HEK293 (cell line): Measurements from ENCODE around the gene GCSAM.
A peak's percentile ranks its signal among the peaks of the same experiment; 100 is the strongest.

Experiments used
- BCL11B ChIP-seq: fragments of 450-650 bp; formaldehyde crosslinking; IDR thresholded peaks from 2 replicates; pipeline ENCODE4 v1.5.1; 2016; ENCODE audit warnings: low read depth, missing biosample characterization, missing genetic modification characterization
- BCL6B ChIP-seq: fragments of 450-650 bp; formaldehyde crosslinking; IDR thresholded peaks from 2 replicates; pipeline ENCODE4 v1.5.1; 2017; ENCODE audit warnings: missing biosample characterization, missing genetic modification characterization
- EGR2 ChIP-seq: fragments of 450-650 bp; formaldehyde crosslinking; IDR thresholded peaks from 2 replicates; pipeline ENCODE4 v1.5.1; 2016; ENCODE audit warnings: low read depth, missing biosample characterization, missing genetic modification characterization
- HOXA7 ChIP-seq: sonication (generic); formaldehyde crosslinking; IDR thresholded peaks from 2 replicates; pipeline ENCODE4 v1.8.1; 2022; ENCODE audit warnings: missing genetic modification reagents, borderline replicate concordance
- KLF1 ChIP-seq: fragments of 450-650 bp; formaldehyde crosslinking; IDR thresholded peaks from 2 replicates; pipeline ENCODE4 v1.5.1; 2016; ENCODE audit warnings: missing biosample characterization, missing genetic modification characterization
- REST ChIP-seq: fragments of 450-650 bp; formaldehyde crosslinking; IDR thresholded peaks from 2 replicates; pipeline ENCODE4 v1.5.1; 2016; ENCODE audit warnings: missing biosample characterization, missing genetic modification characterization
- TRIM28 ChIP-seq: IDR thresholded peaks from 2 replicates; pipeline ENCODE4 v1.6.1; 2011; ENCODE audit warnings: low read length, control low read depth, borderline replicate concordance
- TSHZ1 ChIP-seq: fragments of 450-650 bp; formaldehyde crosslinking; IDR thresholded peaks from 2 replicates; pipeline ENCODE4 v1.5.1; 2016; ENCODE audit warnings: missing biosample characterization, missing genetic modification characterization, borderline replicate concordance
- ZBTB44 ChIP-seq: fragments of 450-650 bp; IDR thresholded peaks from 2 replicates; pipeline ENCODE4 v1.5.1; 2018; ENCODE audit warnings: missing biosample characterization, mild to moderate bottlenecking, missing genetic modification characterization
- ZBTB49 ChIP-seq: fragments of 450-650 bp; formaldehyde crosslinking; IDR thresholded peaks from 2 replicates; pipeline ENCODE4 v1.5.1; 2016; ENCODE audit warnings: missing biosample characterization, missing genetic modification characterization, low read depth
- ZBTB7A ChIP-seq: fragments of 450-650 bp; formaldehyde crosslinking; IDR thresholded peaks from 2 replicates; pipeline ENCODE4 v1.5.1; 2016; ENCODE audit warnings: low read depth, missing biosample characterization, missing genetic modification characterization
- ZNF169 ChIP-seq: fragments of 450-650 bp; formaldehyde crosslinking; IDR thresholded peaks from 2 replicates; pipeline ENCODE4 v1.5.1; 2016; ENCODE audit warnings: missing biosample characterization, missing genetic modification characterization
- ZNF174 ChIP-seq: fragments of 450-650 bp; formaldehyde crosslinking; IDR thresholded peaks from 2 replicates; pipeline ENCODE4 v1.5.0; 2017; ENCODE audit warnings: missing biosample characterization, mild to moderate bottlenecking, missing genetic modification characterization
- ZNF214 ChIP-seq: fragments of 450-650 bp; formaldehyde crosslinking; IDR thresholded peaks from 2 replicates; pipeline ENCODE4 v1.5.1; 2017; ENCODE audit warnings: missing biosample characterization, mild to moderate bottlenecking, missing genetic modification characterization, borderline replicate concordance
- ZNF24 ChIP-seq: fragments of 450-650 bp; formaldehyde crosslinking; IDR thresholded peaks from 2 replicates; pipeline ENCODE4 v1.5.1; 2016; ENCODE audit warnings: missing biosample characterization, missing genetic modification characterization
- ZNF266 ChIP-seq: fragments of 450-650 bp; formaldehyde crosslinking; IDR thresholded peaks from 2 replicates; pipeline ENCODE4 v1.5.1; 2016; ENCODE audit warnings: missing biosample characterization, missing genetic modification characterization, low read depth
- ZNF354C ChIP-seq: fragments of 450-650 bp; formaldehyde crosslinking; IDR thresholded peaks from 2 replicates; pipeline ENCODE4 v1.5.1; 2016; ENCODE audit warnings: missing biosample characterization, missing genetic modification characterization, low read depth, borderline replicate concordance
- ZNF366 ChIP-seq: fragments of 450-650 bp; formaldehyde crosslinking; conservative IDR thresholded peaks from 2 replicates; pipeline ENCODE4 v1.5.1; 2016; ENCODE audit warnings: missing biosample characterization, missing genetic modification characterization
- ZNF501 ChIP-seq: fragments of 450-650 bp; formaldehyde crosslinking; IDR thresholded peaks from 2 replicates; pipeline ENCODE4 v1.5.1; 2016; ENCODE audit warnings: missing biosample characterization, missing genetic modification characterization
- ZNF530 ChIP-seq: fragments of 450-650 bp; formaldehyde crosslinking; IDR thresholded peaks from 2 replicates; pipeline ENCODE4 v1.5.1; 2016; ENCODE audit warnings: low read depth, missing biosample characterization, missing genetic modification characterization
- ZNF558 ChIP-seq: fragments of 450-650 bp; formaldehyde crosslinking; IDR thresholded peaks from 2 replicates; pipeline ENCODE4 v1.5.1; 2016; ENCODE audit warnings: missing biosample characterization, missing genetic modification characterization
- ZNF623 ChIP-seq: fragments of 450-650 bp; formaldehyde crosslinking; IDR thresholded peaks from 2 replicates; pipeline ENCODE4 v1.5.1; 2016; ENCODE audit warnings: missing biosample characterization, missing genetic modification characterization
- ZNF624 ChIP-seq: fragments of 450-650 bp; formaldehyde crosslinking; IDR thresholded peaks from 2 replicates; pipeline ENCODE4 v1.5.1; 2017; ENCODE audit warnings: missing biosample characterization, missing genetic modification characterization
- ZNF626 ChIP-seq: fragments of 450-650 bp; sonication (Bioruptor Pico); formaldehyde crosslinking; IDR thresholded peaks from 2 replicates; pipeline ENCODE4 v1.5.1; 2018; ENCODE audit warnings: missing biosample characterization, missing genetic modification characterization, inconsistent platforms
- ZNF707 ChIP-seq: fragments of 450-650 bp; formaldehyde crosslinking; IDR thresholded peaks from 2 replicates; pipeline ENCODE4 v1.5.1; 2016; ENCODE audit warnings: missing biosample characterization, missing genetic modification characterization
- ZNF747 ChIP-seq: fragments of 450-650 bp; formaldehyde crosslinking; IDR thresholded peaks from 2 replicates; pipeline ENCODE4 v1.5.1; 2016; ENCODE audit warnings: missing biosample characterization, missing genetic modification characterization
- ZNF843 ChIP-seq: fragments of 450-650 bp; formaldehyde crosslinking; IDR thresholded peaks from 2 replicates; pipeline ENCODE4 v1.5.1; 2016; ENCODE audit warnings: missing biosample characterization, missing genetic modification characterization
- ZSCAN30 ChIP-seq: fragments of 450-650 bp; IDR thresholded peaks from 2 replicates; pipeline ENCODE4 v1.5.1; 2018; ENCODE audit warnings: missing biosample characterization, mild to moderate bottlenecking, missing genetic modification characterization, moderate library complexity

Gene GCSAM

GRCh38 chr3:112074616-112075497 is 58.2 kb downstream of the GCSAM start (continued):
- no peak; the same call in 1 of the 2 replicates for TF ChIP-seq TSHZ1 (tag by site-specific recombination)
- no peak for TF ChIP-seq ZNF354C (tag by site-specific recombination)
- TF ChIP-seq KLF1 (tag by site-specific recombination): 0 out of 2 replicates have a peak, but pooled peaks have one; percentile 34
- TF ChIP-seq ZSCAN30 (tag by site-specific recombination): no peak
- no peak for TF ChIP-seq EGR2 (tag by site-specific recombination)
- TF ChIP-seq ZNF24 (tag by site-specific recombination): 0 out of 2 replicates have a peak, but pooled peaks have one; percentile 15
- no peak for TF ChIP-seq ZNF623 (tag by site-specific recombination)
- TF ChIP-seq ZNF747 (tag by site-specific recombination): no peak
- TF ChIP-seq REST (tag by site-specific recombination): no peak
- TF ChIP-seq ZNF843: no peak
- no peak for TF ChIP-seq ZNF530 (tag by site-specific recombination)
- peak; percentile 58 for TF ChIP-seq ZNF366
- no peak for TF ChIP-seq ZBTB44 (tag by site-specific recombination)
- no peak for TF ChIP-seq ZBTB49 (tag by site-specific recombination)
- TF ChIP-seq HOXA7 (CRISPR knock-in tag): no peak
- TF ChIP-seq ZNF707 (tag by site-specific recombination): no peak
- TF ChIP-seq ZNF501 (tag by site-specific recombination): no peak
- no peak for TF ChIP-seq ZNF558 (tag by site-specific recombination)
- TF ChIP-seq BCL6B (tag by site-specific recombination): no peak
- TF ChIP-seq ZNF169: no peak
- no peak for TF ChIP-seq ZNF174 (tag by site-specific recombination)
- no peak for TF ChIP-seq ZNF624 (tag by site-specific recombination)
- TF ChIP-seq BCL11B: no peak
- no peak for TF ChIP-seq ZNF266
- no peak for TF ChIP-seq ZNF214 (tag by site-specific recombination)
- no peak for TF ChIP-seq ZNF626 (tag by site-specific recombination)
- TF ChIP-seq ZBTB7A (tag by site-specific recombination): no peak
- TF ChIP-seq TRIM28: peak; percentile 83; the same call in 1 of the 2 replicates
